Occipital lobe (tissue), 2 donors: ENCODE data around the gene EGLN3. TPM values are rescaled to one million over a fixed set of nuclear protein-coding genes. Genes with fewer than 3 reads are reported as not detected.
A peak's percentile ranks its signal among the peaks of the same experiment; 100 is the strongest.
"Not testable (repeated sequence)": the region's sequence is repeated elsewhere in the genome, so short reads cannot be mapped to it uniquely, and the experiment has no call there.

Experiments used
- DNase-seq: peaks from one replicate; lab custom pipeline; 2025; lab: John Stamatoyannopoulos, UW
- total RNA-seq: library from RNA; depleted of rRNA; stranded (reverse); fragments of >200 nt; gene quantifications from one replicate; pipeline ENCODE4 v1.2.3, GENCODE V29; 2014

EGLN3 gene
- total RNA-seq, result 9.7 TPM

- peak; percentile 90 for DNase-seq
Measured at GRCh38 chr14:33950320-33951182, at the start of gene EGLN3. EGLN3 (minus strand) TSS chr14:33951074; CDS start chr14:33950752, 322 bp downstream.

DNA sequence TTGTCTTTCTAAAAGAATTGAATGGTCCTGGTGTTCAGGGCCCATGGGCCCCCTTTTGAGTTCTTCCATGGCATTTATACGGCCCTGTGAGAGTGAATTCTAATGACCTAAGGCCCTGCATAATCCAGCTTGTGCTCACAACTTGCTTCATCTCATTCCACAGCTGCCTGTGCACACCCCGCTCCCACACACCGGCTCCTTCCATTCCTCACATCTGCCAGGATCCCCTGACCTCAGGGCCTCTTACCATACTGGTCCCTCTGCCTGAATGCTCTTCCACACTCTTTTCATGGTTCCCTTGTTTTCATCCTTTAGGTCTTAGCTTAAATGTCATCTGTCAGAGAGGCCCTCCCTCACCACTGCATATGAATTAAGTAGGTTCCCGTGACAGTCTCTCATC, 49.5 kb upstream of the EGLN3 start:
- DNase-seq, result no peak

DNA sequence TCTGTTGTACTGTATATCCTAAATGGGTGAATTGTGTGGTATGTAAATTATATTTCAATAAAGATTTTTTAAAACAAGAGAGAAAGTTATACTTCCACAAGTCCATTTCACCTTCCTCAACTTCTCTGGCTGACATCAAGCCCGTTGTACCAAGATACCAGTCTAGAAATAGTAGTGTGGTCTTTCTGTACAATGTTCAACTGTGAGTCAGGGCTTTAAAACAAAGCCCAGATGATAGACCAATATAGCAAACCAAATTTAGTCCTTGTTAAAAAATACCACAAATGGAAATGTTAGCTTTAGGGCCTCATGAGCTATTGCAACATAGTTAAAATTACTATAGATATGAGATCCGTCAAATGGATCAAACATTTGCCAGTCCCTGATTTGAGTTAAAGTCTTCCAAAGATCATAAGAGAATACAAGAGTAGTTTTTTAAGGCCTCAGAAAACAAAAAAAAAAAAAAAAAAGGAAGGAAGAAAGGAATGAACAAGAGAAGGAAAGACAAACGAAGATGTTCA, 49.0 kb upstream of the EGLN3 start:
- DNase-seq, result no peak

GRCh38 chr14:33997611-33998010, 46.7 kb upstream of the EGLN3 start:
- no peak for DNase-seq

- no peak for DNase-seq
Measured at GRCh38 chr14:33996462-33996861, 45.6 kb upstream of the EGLN3 start.

- DNase-seq, result no peak
Measured at GRCh38 chr14:33993246-33993645, 42.4 kb upstream of the EGLN3 start.

- DNase-seq, result no peak
Measured at GRCh38 chr14:33992274-33993007, 41.6 kb upstream of the EGLN3 start.

- no peak for DNase-seq
Measured at GRCh38 chr14:33990790-33991189, 39.9 kb upstream of the EGLN3 start.

DNA sequence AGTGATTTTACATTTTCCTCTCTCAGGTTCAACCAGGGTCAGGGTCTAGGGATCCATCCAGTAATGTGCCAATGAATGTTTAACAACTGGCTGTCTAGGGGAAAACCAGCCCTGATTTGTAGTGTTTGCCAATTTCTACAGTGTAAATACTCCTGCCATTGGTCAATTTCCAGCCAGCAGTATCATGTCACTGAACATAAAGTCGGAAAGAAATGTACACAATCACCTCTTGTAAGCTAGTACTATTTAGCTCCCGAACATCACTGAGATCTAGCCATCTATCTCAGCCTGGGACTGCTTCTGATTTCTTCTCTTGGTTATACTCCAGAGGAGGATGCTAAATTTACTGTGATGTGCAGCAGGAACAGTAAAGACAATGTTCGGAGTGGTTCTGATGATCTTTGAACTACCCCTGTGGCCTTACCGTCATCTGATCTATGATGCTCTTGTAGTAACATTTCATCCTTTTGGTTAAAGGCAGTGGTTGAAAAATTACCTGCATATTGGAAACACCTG, 36.7 kb upstream of the EGLN3 start:
- no peak for DNase-seq

DNA sequence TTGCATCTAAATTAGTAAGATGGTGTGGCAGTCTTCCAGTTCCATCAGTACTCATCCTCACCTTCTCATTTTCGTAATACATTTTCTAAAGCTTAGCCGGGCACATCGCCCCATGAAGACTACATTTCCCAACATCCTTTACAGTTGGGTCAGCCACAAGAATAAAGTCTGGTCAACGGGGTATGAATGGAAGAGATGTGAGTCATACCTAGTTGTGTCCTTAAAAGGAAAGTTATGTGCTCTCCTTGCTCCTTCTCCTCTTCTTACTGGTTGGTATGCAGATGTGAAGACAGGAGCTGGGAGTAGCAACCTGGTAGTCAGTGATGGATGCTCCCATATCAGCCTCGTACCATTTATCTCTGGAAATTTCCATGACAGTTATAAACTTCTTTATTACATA, 35.9 kb upstream of the EGLN3 start:
- no peak for DNase-seq

GRCh38 chr14:33985242-33985641, 34.4 kb upstream of the EGLN3 start:
- no peak for DNase-seq

DNA sequence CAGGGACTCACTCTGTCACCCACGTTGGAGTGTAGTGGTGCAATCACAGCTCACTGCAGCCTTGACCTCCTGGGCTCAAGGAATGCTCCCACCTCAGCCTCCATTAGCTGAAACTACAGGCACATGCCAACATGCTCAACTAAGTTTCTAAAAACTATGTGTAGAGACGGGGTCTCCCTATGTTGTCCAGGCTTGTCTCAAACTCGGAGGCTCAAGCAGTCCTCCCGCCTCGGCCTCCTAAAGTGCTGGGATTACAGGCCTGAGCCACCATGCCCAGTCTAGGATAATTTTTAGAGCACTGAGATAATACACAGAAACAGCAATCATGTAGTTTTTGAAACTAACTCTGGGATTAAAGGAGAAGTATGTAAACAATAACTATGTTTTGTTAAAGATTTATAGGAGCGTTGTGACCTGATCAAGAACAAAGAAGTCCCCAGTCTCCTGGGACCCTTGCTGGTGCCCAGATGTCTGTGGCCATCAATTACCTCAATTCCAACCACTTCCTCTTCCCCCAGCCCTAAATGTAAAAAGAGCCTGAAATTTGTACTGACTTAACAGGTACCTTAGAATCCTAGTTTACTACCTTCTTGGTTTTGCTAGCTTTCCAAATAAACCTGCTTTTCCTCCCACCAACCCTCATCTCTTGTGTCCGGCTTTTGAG, 28.9 kb upstream of the EGLN3 start:
- no peak for DNase-seq

DNA sequence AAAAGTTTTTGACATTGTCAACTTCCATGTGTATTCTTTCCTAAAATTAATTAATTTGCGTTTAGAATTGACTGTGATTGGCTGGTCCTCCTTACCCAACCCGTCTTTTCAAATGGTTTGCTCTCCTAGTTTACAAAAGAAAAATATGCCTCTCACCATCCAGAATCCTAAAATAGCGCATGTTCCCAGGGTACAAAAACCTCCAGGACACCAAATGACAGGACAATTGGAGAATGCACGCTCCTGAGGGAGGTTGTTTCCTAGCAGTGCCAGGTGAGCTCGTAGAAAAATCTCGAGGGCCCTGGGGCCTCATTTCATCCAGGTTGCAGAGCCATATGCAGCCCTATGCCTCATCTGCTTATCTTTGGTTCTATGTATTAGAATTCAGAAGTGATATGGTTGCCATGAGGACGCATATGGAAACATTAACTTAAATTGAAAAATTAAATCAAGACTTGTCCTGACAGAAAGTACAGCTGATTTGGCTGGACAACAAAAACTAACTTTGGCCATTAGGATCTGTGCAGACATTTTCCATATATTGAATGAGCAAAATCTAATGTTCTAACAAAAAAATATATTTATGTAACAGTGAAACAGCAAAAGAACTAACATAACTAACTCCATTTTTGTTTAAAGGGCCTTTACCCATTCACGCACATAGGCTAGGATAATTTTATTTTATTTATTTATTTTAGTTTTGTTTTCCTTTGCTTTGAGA, 28.2 kb upstream of the EGLN3 start:
- DNase-seq, result no peak

DNA sequence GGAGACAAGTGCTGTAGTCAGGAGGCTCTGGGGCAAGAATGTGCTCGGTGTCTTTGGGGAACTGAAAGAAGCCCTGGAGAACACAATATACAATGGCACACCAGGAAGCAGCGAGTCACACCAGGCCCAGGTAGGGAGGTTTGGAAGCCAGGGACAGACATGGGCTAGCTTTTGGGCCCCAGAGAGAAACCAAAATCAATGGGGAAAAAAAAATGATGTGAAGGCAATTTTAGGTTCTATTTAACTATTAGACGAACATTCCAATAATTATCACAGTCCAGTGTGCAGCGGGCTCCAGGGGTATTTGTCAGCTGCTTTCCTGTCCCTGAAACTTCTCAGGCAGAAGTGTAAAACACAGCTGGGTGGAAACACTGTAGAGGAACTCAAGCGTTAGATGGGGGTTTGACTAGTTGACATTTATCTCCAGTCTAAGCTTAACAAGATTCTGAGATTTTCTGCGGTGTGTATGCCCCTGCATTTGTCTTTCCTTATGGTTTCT, 21.8 kb upstream of the EGLN3 start:
- no peak for DNase-seq

- DNase-seq, result not testable (repeated sequence)
Measured at GRCh38 chr14:33969846-33970245, 19.0 kb upstream of the EGLN3 start.

GRCh38 chr14:33968722-33969121, 17.8 kb upstream of the EGLN3 start:
- no peak for DNase-seq

- DNase-seq, result no peak
Measured at GRCh38 chr14:33967138-33967537, 16.3 kb upstream of the EGLN3 start.

- DNase-seq, result no peak
Measured at GRCh38 chr14:33966276-33966675, 15.4 kb upstream of the EGLN3 start.

DNA sequence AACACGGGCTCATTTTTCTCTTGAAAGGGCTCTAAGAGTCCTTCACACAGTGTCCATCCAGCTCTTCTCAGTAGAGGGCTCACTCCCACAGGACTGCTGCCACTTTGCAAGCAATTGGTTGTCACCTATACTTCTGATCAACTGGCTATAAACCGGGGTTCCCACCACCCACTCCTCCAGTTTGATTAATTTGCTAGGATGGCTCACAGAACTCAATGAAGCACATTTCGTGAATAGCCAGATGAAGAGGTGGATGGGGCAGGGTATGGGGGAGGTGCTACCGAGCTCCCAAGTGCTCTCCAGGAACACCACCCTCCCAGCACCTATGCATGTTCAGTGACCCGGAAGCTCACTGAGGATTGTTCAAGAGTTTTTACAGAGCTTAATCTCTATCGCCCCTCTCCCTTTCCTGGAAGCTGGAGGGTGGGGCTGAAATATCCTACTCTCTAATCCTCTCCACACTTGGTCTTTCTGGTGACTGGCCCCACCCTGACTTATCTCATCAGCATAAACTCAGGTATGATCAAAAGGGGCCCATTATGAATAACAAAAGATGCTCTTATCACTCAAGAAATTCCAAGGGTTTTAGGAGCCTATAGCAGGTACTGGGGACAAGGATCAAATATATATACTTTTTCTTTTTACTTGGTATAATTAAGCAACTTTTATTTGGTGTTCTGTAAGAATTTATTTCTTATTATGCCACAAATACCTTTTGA, 13.9 kb upstream of the EGLN3 start:
- DNase-seq, result no peak

DNA sequence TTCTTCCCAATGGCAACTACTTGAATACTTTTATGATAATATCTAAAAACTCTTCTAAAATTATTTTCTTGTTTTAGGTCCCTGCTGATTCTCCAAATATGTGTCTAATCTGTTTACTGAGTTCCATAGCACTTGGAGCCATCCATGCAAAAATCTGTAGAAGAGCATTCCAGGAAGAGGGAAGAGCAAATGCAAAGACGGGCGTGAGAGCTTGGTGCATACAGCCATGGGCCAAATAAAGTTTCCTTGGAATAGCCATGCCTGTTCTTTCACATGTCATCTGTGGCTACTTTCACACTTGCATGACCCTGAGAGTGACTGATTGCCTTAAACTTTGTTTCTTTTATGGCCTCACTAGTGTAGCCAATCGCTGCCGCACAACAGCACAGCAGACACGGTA, 13.0 kb upstream of the EGLN3 start:
- no peak for DNase-seq
